AG09319 (cell line): ENCODE measurements around the gene NFKBIA.

Experiments
- DNase-seq: peaks from one replicate; pipeline ENCODE4 v3.0.0-alpha.2; 2010; ENCODE audit warnings: low read depth; ENCODE audit errors: extremely low read depth
- CTCF ChIP-seq: IDR thresholded peaks from 2 replicates; pipeline ENCODE4 v1.5.1; 2011; ENCODE audit warnings: low read depth, mild to moderate bottlenecking, inconsistent platforms, low read length, moderate library complexity

The NFKBIA gene

GRCh38 chr14:35394326-35395013 is 10.1 kb downstream of the NFKBIA start:
- DNase-seq = no peak
- TF ChIP-seq CTCF = no peak

- DNase-seq = no peak
- TF ChIP-seq CTCF = no peak
Measured at GRCh38 chr14:35393826-35394225, 10.7 kb downstream of the NFKBIA start.

GRCh38 chr14:35392103-35392502 is 12.4 kb downstream of the NFKBIA start:
- DNase-seq = no peak
- no peak for TF ChIP-seq CTCF

- TF ChIP-seq CTCF = no peak
Measured at GRCh38 chr14:35391388-35391710, 13.2 kb downstream of the NFKBIA start.

GRCh38 chr14:35390577-35391387 is 13.8 kb downstream of the NFKBIA start:
- no peak for TF ChIP-seq CTCF
- DNase-seq = no peak

More at GRCh38 chr14:35391388-35391710, 13.2 kb downstream of the NFKBIA start:
- DNase-seq = no peak

GRCh38 chr14:35389315-35389667 is 15.3 kb downstream of the NFKBIA start:
- no peak for DNase-seq
- TF ChIP-seq CTCF = no peak

GRCh38 chr14:35388656-35389314 is 15.8 kb downstream of the NFKBIA start:
- no peak for TF ChIP-seq CTCF
- DNase-seq = no peak
